Lower lobe of right lung (tissue), 2 donors: ENCODE data around the gene ZCWPW1. TPM values are rescaled to one million over a fixed set of nuclear protein-coding genes. Genes with fewer than 3 reads are reported as not detected.

ENCODE experiments used
- ATAC-seq, 2 donors: fragments of 200-7000 bp; cut with Tn5 transposase; one replicate each; pipeline ENCODE4 v1.9.1; 2020 to 2022; ENCODE audit warnings: mild to moderate bottlenecking in 2 of 2, moderate library complexity in 2 of 2
- DNase-seq: peaks from one replicate; pipeline ENCODE4 v3.0.0-alpha.2; 2020
- H3K27ac ChIP-seq: fragments of 200-600 bp; one replicate; pipeline ENCODE4 v1.8.0; 2022
- H3K27me3 ChIP-seq: fragments of 200-600 bp; one replicate; pipeline ENCODE4 v1.8.0; 2022; ENCODE audit warnings: low read depth
- H3K36me3 ChIP-seq: fragments of 200-600 bp; one replicate; pipeline ENCODE4 v1.8.0; 2022; ENCODE audit warnings: mild to moderate bottlenecking
- H3K4me1 ChIP-seq: fragments of 200-600 bp; one replicate; pipeline ENCODE4 v1.8.0; 2022
- H3K4me3 ChIP-seq: fragments of 200-600 bp; one replicate; pipeline ENCODE4 v1.8.0; 2022; ENCODE audit warnings: mild to moderate bottlenecking
- H3K9me3 ChIP-seq: fragments of 200-600 bp; one replicate; pipeline ENCODE4 v1.8.0; 2022
- intact Hi-C: fragments of 100-400 bp; cut with DNase I; formaldehyde crosslinking; loops from one replicate; pipeline ENCODE4 v1.11.0; 2022
- total RNA-seq: library from RNA; stranded (reverse); fragmentation: NEBNext Ultra II Directional; extraction: Animal tissue kit (Norgen Biotek cat#: 25700); gene quantifications from one replicate; pipeline ENCODE4 v1.2.1, GENCODE V29; 2021
- TF ChIP-seq, protein P1 (sequence below): fragments of 200-600 bp; IDR thresholded peaks from one replicate; pipeline ENCODE4 v1.8.0; 2022; ENCODE audit warnings: antibody characterized with exemption, mild to moderate bottlenecking
- donor health status: DM: no; HTN: yes; CAD: no; lungs with severe emphysema.

The ZCWPW1 gene
- total RNA-seq, 1 donor from 2014 or later = 4.9 TPM

DNA sequence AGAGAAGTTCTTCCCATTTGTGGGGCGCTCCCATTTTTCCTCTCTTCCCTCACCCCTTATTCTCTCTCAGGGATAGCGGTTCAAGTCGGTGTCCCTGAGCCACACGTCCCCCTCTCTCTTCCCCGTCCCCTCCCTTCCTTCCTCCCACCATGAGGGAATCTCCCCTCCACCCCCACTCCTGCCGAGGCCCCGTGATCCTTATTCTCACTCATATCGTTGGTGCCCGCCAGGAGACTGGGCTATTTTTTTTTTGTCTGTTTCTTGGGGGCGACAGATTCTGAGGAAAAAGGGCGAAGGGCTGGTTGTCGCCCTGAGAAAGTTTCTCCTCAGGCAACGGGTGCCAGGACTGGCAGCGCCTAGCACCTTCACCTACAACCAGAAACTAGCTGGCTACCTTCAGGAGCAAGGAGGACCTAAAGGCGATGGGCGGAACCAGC, 723 bp downstream of the ZCWPW1 start:
- intact Hi-C loops = no loop called here
- TF ChIP-seq, protein P1, sequence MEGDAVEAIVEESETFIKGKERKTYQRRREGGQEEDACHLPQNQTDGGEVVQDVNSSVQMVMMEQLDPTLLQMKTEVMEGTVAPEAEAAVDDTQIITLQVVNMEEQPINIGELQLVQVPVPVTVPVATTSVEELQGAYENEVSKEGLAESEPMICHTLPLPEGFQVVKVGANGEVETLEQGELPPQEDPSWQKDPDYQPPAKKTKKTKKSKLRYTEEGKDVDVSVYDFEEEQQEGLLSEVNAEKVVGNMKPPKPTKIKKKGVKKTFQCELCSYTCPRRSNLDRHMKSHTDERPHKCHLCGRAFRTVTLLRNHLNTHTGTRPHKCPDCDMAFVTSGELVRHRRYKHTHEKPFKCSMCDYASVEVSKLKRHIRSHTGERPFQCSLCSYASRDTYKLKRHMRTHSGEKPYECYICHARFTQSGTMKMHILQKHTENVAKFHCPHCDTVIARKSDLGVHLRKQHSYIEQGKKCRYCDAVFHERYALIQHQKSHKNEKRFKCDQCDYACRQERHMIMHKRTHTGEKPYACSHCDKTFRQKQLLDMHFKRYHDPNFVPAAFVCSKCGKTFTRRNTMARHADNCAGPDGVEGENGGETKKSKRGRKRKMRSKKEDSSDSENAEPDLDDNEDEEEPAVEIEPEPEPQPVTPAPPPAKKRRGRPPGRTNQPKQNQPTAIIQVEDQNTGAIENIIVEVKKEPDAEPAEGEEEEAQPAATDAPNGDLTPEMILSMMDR = no peak
- DNase-seq (no peak), ATAC-seq (no peak)
- Histone ChIP-seq H3K4me3 (peak overlapping the region; percentile 93), H3K27me3 (no peaks in the 10 kb centered on the region), H3K27ac (peak overlapping the region; percentile 98), H3K36me3 (peaks cover 15% of the 10 kb centered on the region), H3K4me1 (peaks cover 31% of the 10 kb centered on the region), H3K9me3 (no peaks in the 10 kb centered on the region)

GRCh38 chr7:100426516-100426915, 2.0 kb downstream of the ZCWPW1 start:
- intact Hi-C loops = no loop called here
- H3K9me3 ChIP-seq = no peaks in the 10 kb centered on the region
- ATAC-seq (no peak), DNase-seq (no peak)
- H3K27me3 ChIP-seq = no peaks in the 10 kb centered on the region
- peaks cover 5% of the 10 kb centered on the region for H3K36me3 ChIP-seq
- H3K4me1 ChIP-seq = peaks cover 18% of the 10 kb centered on the region
- TF ChIP-seq, protein P1 = no peak
- no peak overlapping the region for H3K27ac ChIP-seq
- no peak overlapping the region for H3K4me3 ChIP-seq

DNA sequence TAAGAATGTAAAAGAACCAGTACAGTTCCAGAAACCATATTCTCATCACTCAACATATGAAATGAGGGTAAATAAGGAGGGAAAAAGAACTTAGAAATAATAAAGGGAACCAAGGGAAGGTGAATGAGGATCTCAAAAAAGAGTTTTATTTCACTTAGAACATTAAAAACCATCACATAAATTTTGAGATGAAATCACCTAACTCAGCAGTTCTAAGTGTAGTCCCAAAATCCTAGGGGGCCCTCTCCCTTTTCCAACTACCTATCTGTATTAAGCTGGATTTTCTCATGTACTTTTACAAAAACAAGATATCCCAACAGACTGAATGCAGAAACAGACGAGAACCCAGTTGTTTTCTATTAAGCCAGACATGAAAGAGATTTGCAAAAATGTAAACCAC, 3.2 kb downstream of the ZCWPW1 start:
- TF ChIP-seq, protein P1 = no peak
- Histone ChIP-seq H3K4me1 (peaks cover 6% of the 10 kb centered on the region), H3K27me3 (no peaks in the 10 kb centered on the region), H3K27ac (no peak overlapping the region), H3K36me3 (no peaks in the 10 kb centered on the region), H3K4me3 (no peak overlapping the region), H3K9me3 (no peaks in the 10 kb centered on the region)
- DNase-seq = no peak
- intact Hi-C loops = no loop called here
- ATAC-seq = no peak

DNA sequence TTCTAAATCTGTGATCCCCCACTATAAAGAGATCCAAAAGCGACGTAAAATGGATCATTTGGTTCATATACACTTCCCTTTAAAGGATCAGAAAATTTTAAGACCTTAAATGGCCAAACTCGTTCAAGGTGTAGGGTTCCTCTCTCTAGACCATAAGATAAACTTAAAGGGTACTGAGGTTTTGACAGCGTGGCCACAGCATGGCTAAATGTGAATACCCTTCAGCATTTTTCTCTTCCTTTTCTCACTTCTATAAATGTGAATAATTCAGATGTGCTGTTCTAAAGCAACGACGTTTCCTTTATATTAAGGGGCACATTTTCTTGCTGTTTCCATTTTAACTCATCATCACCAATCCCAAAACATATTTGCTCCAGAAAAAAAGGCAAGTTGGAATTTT, 5.2 kb downstream of the ZCWPW1 start:
- no peaks in the 10 kb centered on the region for H3K36me3 ChIP-seq
- peaks cover 6% of the 10 kb centered on the region for H3K4me1 ChIP-seq
- intact Hi-C loops = no loop called here
- ATAC-seq (no peak), DNase-seq (no peak)
- no peaks in the 10 kb centered on the region for H3K9me3 ChIP-seq
- TF ChIP-seq, protein P1 = no peak
- H3K4me3 ChIP-seq = no peak overlapping the region
- no peaks in the 10 kb centered on the region for H3K27me3 ChIP-seq
- H3K27ac ChIP-seq = no peak overlapping the region

DNA sequence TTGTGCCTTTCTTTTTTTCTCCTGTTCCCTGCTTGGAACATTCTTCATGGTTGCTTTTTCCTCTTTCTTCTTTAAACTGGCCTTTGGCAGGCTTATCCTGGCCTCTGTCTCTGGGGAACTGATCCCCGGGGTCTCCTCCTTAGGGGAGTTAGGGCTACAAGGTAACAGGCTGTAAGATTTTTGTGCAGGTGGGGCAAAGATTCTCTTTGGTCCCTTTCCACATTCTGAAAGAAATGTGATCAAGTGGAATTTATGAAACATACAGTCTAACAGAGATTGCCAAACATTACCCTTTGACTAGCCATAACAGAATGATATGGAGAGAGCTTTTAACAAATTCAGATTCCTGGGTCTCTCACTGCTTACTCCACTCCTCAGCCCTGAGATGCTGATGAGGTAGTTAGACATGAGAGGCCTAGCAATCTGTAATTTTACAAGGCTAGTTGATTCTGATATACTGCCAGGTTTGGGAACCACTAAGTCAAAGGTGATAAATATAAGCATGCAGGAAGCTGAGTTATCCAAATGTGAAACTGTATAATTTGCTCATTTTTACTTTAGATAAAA, 8.8 kb downstream of the ZCWPW1 start:
- DNase-seq = no peak
- intact Hi-C loops = no loop called here

More for the DNA sequence above, 8.8 kb downstream of the ZCWPW1 start:
- no peak overlapping the region for H3K27ac ChIP-seq
- TF ChIP-seq, protein P1 = no peak
- no peaks in the 10 kb centered on the region for H3K27me3 ChIP-seq
- H3K9me3 ChIP-seq = no peaks in the 10 kb centered on the region
- ATAC-seq = no peak
- no peaks in the 10 kb centered on the region for H3K36me3 ChIP-seq
- no peaks in the 10 kb centered on the region for H3K4me1 ChIP-seq
- H3K4me3 ChIP-seq = no peak overlapping the region
